ENCODE data around the gene DPCD.

GRCh38 chr10:101561068-101561915, 26.8 kb upstream of the DPCD start:
- TF ChIP-seq, protein P1, sequence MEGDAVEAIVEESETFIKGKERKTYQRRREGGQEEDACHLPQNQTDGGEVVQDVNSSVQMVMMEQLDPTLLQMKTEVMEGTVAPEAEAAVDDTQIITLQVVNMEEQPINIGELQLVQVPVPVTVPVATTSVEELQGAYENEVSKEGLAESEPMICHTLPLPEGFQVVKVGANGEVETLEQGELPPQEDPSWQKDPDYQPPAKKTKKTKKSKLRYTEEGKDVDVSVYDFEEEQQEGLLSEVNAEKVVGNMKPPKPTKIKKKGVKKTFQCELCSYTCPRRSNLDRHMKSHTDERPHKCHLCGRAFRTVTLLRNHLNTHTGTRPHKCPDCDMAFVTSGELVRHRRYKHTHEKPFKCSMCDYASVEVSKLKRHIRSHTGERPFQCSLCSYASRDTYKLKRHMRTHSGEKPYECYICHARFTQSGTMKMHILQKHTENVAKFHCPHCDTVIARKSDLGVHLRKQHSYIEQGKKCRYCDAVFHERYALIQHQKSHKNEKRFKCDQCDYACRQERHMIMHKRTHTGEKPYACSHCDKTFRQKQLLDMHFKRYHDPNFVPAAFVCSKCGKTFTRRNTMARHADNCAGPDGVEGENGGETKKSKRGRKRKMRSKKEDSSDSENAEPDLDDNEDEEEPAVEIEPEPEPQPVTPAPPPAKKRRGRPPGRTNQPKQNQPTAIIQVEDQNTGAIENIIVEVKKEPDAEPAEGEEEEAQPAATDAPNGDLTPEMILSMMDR (conservative IDR thresholded peaks at IDR 0.05 in 1 of 2, IDR thresholded peaks at IDR 0.05 in 1 of 2; ENCODE audit: extremely low read depth in 1 of 2, insufficient read depth in 1 of 2, low read depth in 1 of 2, low read length in 2 of 2) = no peak
- no peak for TF ChIP-seq EZH2 (IDR thresholded peaks at IDR 0.05; ENCODE audit: borderline replicate concordance, low read length)

Data from mammary epithelial cell (primary cell).